OCI-LY1 (cell line): ENCODE results near the gene UMODL1.

Source experiments
- CTCF ChIP-seq: fragments of 200-600 bp; sonication (generic), shearing (Covaris generic); IDR thresholded peaks from 2 replicates; pipeline ENCODE4 v1.5.1; 2017; ENCODE audit warnings: mild to moderate bottlenecking, antibody characterized with exemption, low read length, moderate library complexity, mixed read lengths
- EZH2 ChIP-seq: fragments of 200-600 bp; sonication (generic), shearing (Covaris generic); IDR thresholded peaks from 2 replicates; pipeline ENCODE4 v1.8.0; 2017; ENCODE audit warnings: borderline replicate concordance, mixed run types, mild to moderate bottlenecking, antibody characterized with exemption, low read length, moderate library complexity, mixed read lengths

- TF ChIP-seq CTCF (no peak), EZH2 (no peak)
These were observed 62.0 kb downstream of the UMODL1 start for GRCh38 chr21:42133131-42133530.
